Neural progenitor cell (in vitro differentiated cells): ENCODE data around the gene TMEM14C. TPM values are rescaled to one million over a fixed set of nuclear protein-coding genes. Genes with fewer than 3 reads are reported as not detected.
"Not testable (repeated sequence)": the region's sequence is repeated elsewhere in the genome, so short reads cannot be mapped to it uniquely, and the experiment has no call there.

Experiments
- DNase-seq: peaks from one replicate; pipeline ENCODE4 v3.0.0-alpha.2; 2016; ENCODE audit warnings: low spot score
- H2AFZ ChIP-seq: fragments of 200-600 bp; sonication (generic); replicated peaks from 2 replicates; pipeline ENCODE4 v1.6.1; 2016; ENCODE audit warnings: antibody characterized with exemption
- H3F3A ChIP-seq: fragments of 200-600 bp; sonication (generic); 2 replicates; pipeline ENCODE4 v1.6.1; 2016; ENCODE audit warnings: antibody characterized with exemption, low read depth
- H3K27ac ChIP-seq: fragments of 200-600 bp; sonication (generic); 2 replicates; pipeline ENCODE4 v1.5.1; 2016; ENCODE audit warnings: mild to moderate bottlenecking
- H3K27me3 ChIP-seq: fragments of 200-600 bp; sonication (generic); 2 replicates; pipeline ENCODE4 v1.6.1; 2016; ENCODE audit warnings: mild to moderate bottlenecking, moderate library complexity
- H3K36me3 ChIP-seq: fragments of 200-600 bp; sonication (generic); 2 replicates; pipeline ENCODE4 v1.5.1; 2016
- H3K4me1 ChIP-seq: fragments of 200-600 bp; sonication (generic); 2 replicates; pipeline ENCODE4 v1.6.1; 2016; ENCODE audit warnings: mixed run types
- H3K4me2 ChIP-seq: fragments of 200-600 bp; sonication (generic); 2 replicates; pipeline ENCODE4 v1.6.1; 2016
- H3K4me3 ChIP-seq: fragments of 200-600 bp; sonication (generic); 2 replicates; pipeline ENCODE4 v1.5.1; 2016
- H3K79me2 ChIP-seq: fragments of 200-600 bp; sonication (generic); 2 replicates; pipeline ENCODE4 v1.6.1; 2016; ENCODE audit warnings: low read depth
- H3K9ac ChIP-seq: fragments of 200-600 bp; sonication (generic); 2 replicates; pipeline ENCODE4 v1.6.1; 2016
- H3K9me3 ChIP-seq: fragments of 200-600 bp; sonication (generic); 2 replicates; pipeline ENCODE4 v1.5.1; 2016; ENCODE audit warnings: low read depth
- H4K20me1 ChIP-seq: fragments of 200-600 bp; sonication (generic); 2 replicates; pipeline ENCODE4 v1.6.1; 2016; ENCODE audit warnings: low read depth
- H3K27ac Mint-ChIP-seq: 3 replicates; pipeline ENCODE4 v1.8.0; 2021; ENCODE audit warnings: mixed read lengths
- H3K27me3 Mint-ChIP-seq: 2 replicates; pipeline ENCODE4 v1.8.0; 2022; ENCODE audit warnings: low read depth, mild to moderate bottlenecking, inconsistent platforms, moderate library complexity, mixed read lengths; ENCODE audit not compliant: insufficient read depth
- H3K36me3 Mint-ChIP-seq: 3 replicates; pipeline ENCODE4 v1.8.0; 2021; ENCODE audit warnings: mixed read lengths
- H3K4me1 Mint-ChIP-seq: 3 replicates; pipeline ENCODE4 v1.8.0; 2021; ENCODE audit warnings: mixed read lengths
- H3K4me3 Mint-ChIP-seq: 3 replicates; pipeline ENCODE4 v1.8.0; 2021; ENCODE audit warnings: mild to moderate bottlenecking, moderate library complexity, mixed read lengths
- H3K9me3 Mint-ChIP-seq: 3 replicates; pipeline ENCODE4 v1.8.0; 2020; ENCODE audit warnings: mixed read lengths
- EZH2 ChIP-seq: fragments of 200-600 bp; sonication (generic); IDR thresholded peaks from 2 replicates; pipeline ENCODE4 v1.6.1; 2017; ENCODE audit warnings: antibody characterized with exemption, mild to moderate bottlenecking, moderate library complexity
- EZH2phosphoT487 ChIP-seq: fragments of 200-600 bp; sonication (generic); IDR thresholded peaks from 2 replicates; pipeline ENCODE4 v1.6.1; 2017; ENCODE audit warnings: antibody characterized with exemption
- total RNA-seq: library from RNA; depleted of rRNA; stranded (reverse); fragments of >200 nt; gene quantifications from 2 replicates; pipeline ENCODE4 v1.2.3, GENCODE V29; 2015; ENCODE audit warnings: low replicate concordance
- TF ChIP-seq, protein P1 (sequence below): fragments of 200-600 bp; sonication (generic); IDR thresholded peaks from 2 replicates; pipeline ENCODE4 v1.5.1; 2017; ENCODE audit warnings: antibody characterized with exemption, mild to moderate bottlenecking

TMEM14C gene
- total RNA-seq, 1 donor from 2014 or later: 315 TPM

- Histone ChIP-seq H3K36me3 (no peaks in the 10 kb centered on the region), H4K20me1 (peaks cover 6% of the 10 kb centered on the region), H3K9me3 (no peaks in the 10 kb centered on the region), H3K9ac (no peak overlapping the region), H3K27ac (no peak overlapping the region), H3K4me3 (no peak overlapping the region), H2AFZ (no peak overlapping the region), H3K4me1 (peaks cover 16% of the 10 kb centered on the region), H3F3A (peaks cover 19% of the 10 kb centered on the region), H3K27me3 (no peaks in the 10 kb centered on the region), H3K4me2 (no peak overlapping the region), H3K79me2 (peaks cover 19% of the 10 kb centered on the region)
- Mint-ChIP-seq H3K4me3 (no peak overlapping the region), H3K27me3 (no peaks in the 10 kb centered on the region), H3K9me3 (no peaks in the 10 kb centered on the region), H3K36me3 (no peaks in the 10 kb centered on the region), H3K27ac (no peak overlapping the region), H3K4me1 (peaks cover 27% of the 10 kb centered on the region)
- DNase-seq: no peak
- TF ChIP-seq EZH2phosphoT487: no peak
- TF ChIP-seq, protein P1, sequence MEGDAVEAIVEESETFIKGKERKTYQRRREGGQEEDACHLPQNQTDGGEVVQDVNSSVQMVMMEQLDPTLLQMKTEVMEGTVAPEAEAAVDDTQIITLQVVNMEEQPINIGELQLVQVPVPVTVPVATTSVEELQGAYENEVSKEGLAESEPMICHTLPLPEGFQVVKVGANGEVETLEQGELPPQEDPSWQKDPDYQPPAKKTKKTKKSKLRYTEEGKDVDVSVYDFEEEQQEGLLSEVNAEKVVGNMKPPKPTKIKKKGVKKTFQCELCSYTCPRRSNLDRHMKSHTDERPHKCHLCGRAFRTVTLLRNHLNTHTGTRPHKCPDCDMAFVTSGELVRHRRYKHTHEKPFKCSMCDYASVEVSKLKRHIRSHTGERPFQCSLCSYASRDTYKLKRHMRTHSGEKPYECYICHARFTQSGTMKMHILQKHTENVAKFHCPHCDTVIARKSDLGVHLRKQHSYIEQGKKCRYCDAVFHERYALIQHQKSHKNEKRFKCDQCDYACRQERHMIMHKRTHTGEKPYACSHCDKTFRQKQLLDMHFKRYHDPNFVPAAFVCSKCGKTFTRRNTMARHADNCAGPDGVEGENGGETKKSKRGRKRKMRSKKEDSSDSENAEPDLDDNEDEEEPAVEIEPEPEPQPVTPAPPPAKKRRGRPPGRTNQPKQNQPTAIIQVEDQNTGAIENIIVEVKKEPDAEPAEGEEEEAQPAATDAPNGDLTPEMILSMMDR: no peak
- no peak for TF ChIP-seq EZH2
Measured at GRCh38 chr6:10719964-10720264, 3.0 kb upstream of the TMEM14C start.

- Histone ChIP-seq H3K27ac (no peak overlapping the region), H4K20me1 (peaks cover 6% of the 10 kb centered on the region), H3K9ac (no peak overlapping the region), H3K27me3 (no peaks in the 10 kb centered on the region), H3K79me2 (peaks cover 24% of the 10 kb centered on the region), H2AFZ (no peak overlapping the region), H3F3A (peaks cover 19% of the 10 kb centered on the region), H3K4me2 (no peak overlapping the region), H3K4me3 (no peak overlapping the region), H3K4me1 (peaks cover 18% of the 10 kb centered on the region), H3K9me3 (no peaks in the 10 kb centered on the region), H3K36me3 (no peaks in the 10 kb centered on the region)
- H3K4me1 Mint-ChIP-seq: peaks cover 31% of the 10 kb centered on the region
- peaks cover 2% of the 10 kb centered on the region for H3K36me3 Mint-ChIP-seq
- no peak for DNase-seq
- TF ChIP-seq EZH2phosphoT487 (no peak), EZH2 (no peak)
- TF ChIP-seq, protein P1: no peak
- H3K27ac Mint-ChIP-seq: no peak overlapping the region
- H3K4me3 Mint-ChIP-seq: no peak overlapping the region
- H3K9me3 Mint-ChIP-seq: no peaks in the 10 kb centered on the region
- no peaks in the 10 kb centered on the region for H3K27me3 Mint-ChIP-seq
Measured at GRCh38 chr6:10720265-10720959, 2.5 kb upstream of the TMEM14C start.

DNA sequence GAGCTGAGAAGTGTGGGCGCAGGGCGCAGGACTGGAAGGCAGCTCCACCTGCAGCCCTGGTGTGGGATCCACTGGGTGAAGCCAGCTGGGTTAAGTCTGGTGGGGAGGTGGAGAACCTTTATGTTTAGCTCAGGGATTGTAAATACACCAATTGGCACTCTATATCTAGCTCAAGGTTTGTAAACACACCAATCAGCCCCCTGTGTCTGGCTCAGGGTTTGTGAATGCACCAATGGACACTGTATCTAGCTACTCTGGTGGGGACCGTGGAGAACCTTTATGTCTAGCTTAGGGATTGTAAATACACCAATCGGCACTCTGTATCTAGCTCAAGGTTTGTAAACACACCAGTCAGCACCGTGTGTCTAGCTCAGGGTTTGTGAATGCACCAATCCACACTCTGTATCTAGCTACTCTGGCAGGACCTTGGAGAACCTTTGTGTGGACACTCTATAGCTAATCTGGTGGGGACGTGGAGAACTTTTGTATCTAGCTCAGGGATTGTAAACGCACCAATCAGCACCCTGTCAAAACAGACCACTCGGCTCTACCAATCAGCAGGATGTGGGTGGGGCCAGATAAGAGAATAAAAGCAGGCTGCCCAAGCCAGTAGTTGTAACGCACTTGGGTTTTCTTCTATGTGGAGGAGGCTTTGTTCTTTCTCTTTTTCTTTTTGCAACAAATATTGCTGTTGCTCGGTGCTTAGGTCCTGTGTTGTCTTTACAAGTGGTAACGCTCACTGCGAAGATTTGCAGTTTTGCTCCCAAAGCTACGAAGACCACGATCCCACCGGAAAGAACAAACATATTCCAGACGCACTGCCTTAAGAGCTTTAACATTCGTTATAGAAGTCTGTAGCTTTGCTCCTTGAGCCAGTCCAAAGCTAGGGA lies 1.7 kb upstream of the TMEM14C start:
- H3K9ac ChIP-seq: not testable (repeated sequence)

More for the DNA sequence above, 1.7 kb upstream of the TMEM14C start:
- H3K4me2 ChIP-seq, H3K9me3 Mint-ChIP-seq, H3K36me3 ChIP-seq, H3K36me3 Mint-ChIP-seq, H3K9me3 ChIP-seq, H3K4me3 ChIP-seq, H4K20me1 ChIP-seq, DNase-seq, H2AFZ ChIP-seq, H3K27me3 ChIP-seq, H3K27me3 Mint-ChIP-seq, H3K27ac ChIP-seq: not testable (repeated sequence)
- peaks cover 34% of the 10 kb centered on the region for H3K4me1 Mint-ChIP-seq
- peaks cover 18% of the 10 kb centered on the region for H3K4me1 ChIP-seq
- peaks cover 32% of the 10 kb centered on the region for H3K79me2 ChIP-seq
- H3K4me3 Mint-ChIP-seq: peak overlapping the region; percentile 97
- peaks cover 19% of the 10 kb centered on the region for H3F3A ChIP-seq
- peak overlapping the region; percentile 75 for H3K27ac Mint-ChIP-seq
